Measurements from ENCODE around the gene TXLNB. TPM values are rescaled to one million over a fixed set of nuclear protein-coding genes. Genes with fewer than 3 reads are reported as not detected.
A peak's percentile ranks its signal among the peaks of the same experiment; 100 is the strongest.
"Not testable (repeated sequence)": the region's sequence is repeated elsewhere in the genome, so short reads cannot be mapped to it uniquely, and the experiment has no call there.

Gene TXLNB
- total RNA-seq, 6 experiments from 2014 or later, result 0.07 TPM; not detected in 5

GRCh38 chr6:139219271-139219729, 72.5 kb downstream of the TXLNB start:
- Mint-ChIP-seq H3K36me3 (ENCODE audit: low read depth) (no peaks in the 10 kb centered on the region), H3K4me1 (ENCODE audit: low read depth) (peaks cover 8% of the 10 kb centered on the region), H3K9me3 (no peaks in the 10 kb centered on the region), H3K27me3 (ENCODE audit: insufficient read depth) (no peaks in the 10 kb centered on the region), H3K4me3 (peak overlapping the region; percentile 54), H3K27ac (peak overlapping the region; percentile 72)
- peak; percentile 83 for TF ChIP-seq CTCF (IDR thresholded peaks at IDR 0.05)
- DNase-seq, result peak; percentile 89

GRCh38 chr6:139212460-139212859, 79.3 kb downstream of the TXLNB start:
- not testable (repeated sequence) for H3K4me1 Mint-ChIP-seq (ENCODE audit: low read depth); DNase-seq; H3K27me3 Mint-ChIP-seq (ENCODE audit: insufficient read depth); H3K4me3 Mint-ChIP-seq; H3K36me3 Mint-ChIP-seq (ENCODE audit: low read depth); H3K27ac Mint-ChIP-seq
- peaks cover 23% of the 10 kb centered on the region for H3K9me3 Mint-ChIP-seq

GRCh38 chr6:139210766-139211165, 81.0 kb downstream of the TXLNB start:
- DNase-seq; H3K4me1 Mint-ChIP-seq (ENCODE audit: low read depth); H3K27me3 Mint-ChIP-seq (ENCODE audit: insufficient read depth); H3K4me3 Mint-ChIP-seq; H3K27ac Mint-ChIP-seq: not testable (repeated sequence)
- H3K36me3 Mint-ChIP-seq (ENCODE audit: low read depth), result peaks cover 16% of the 10 kb centered on the region
- peaks cover 28% of the 10 kb centered on the region for H3K9me3 Mint-ChIP-seq

GRCh38 chr6:139205843-139206242, 86.0 kb downstream of the TXLNB start:
- DNase-seq, result no peak
- H3K4me1 Mint-ChIP-seq (ENCODE audit: low read depth), result no peaks in the 10 kb centered on the region; the same call in 1 of the 2 replicates
- H3K9me3 Mint-ChIP-seq, result peaks cover 28% of the 10 kb centered on the region

GRCh38 chr6:139204978-139205377, 86.8 kb downstream of the TXLNB start:
- H3K4me3 Mint-ChIP-seq, result no peak overlapping the region
- no peak overlapping the region for H3K27ac Mint-ChIP-seq
- H3K36me3 Mint-ChIP-seq (ENCODE audit: low read depth), result peaks cover 14% of the 10 kb centered on the region
- DNase-seq, result no peak
- peaks cover 23% of the 10 kb centered on the region for H3K9me3 Mint-ChIP-seq
- no peak for TF ChIP-seq CTCF (IDR thresholded peaks at IDR 0.05)
- no peaks in the 10 kb centered on the region; the same call in 1 of the 2 replicates for H3K4me1 Mint-ChIP-seq (ENCODE audit: low read depth)
- peaks cover 6% of the 10 kb centered on the region for H3K27me3 Mint-ChIP-seq (ENCODE audit: insufficient read depth)

More at GRCh38 chr6:139205843-139206242, 86.0 kb downstream of the TXLNB start:
- Mint-ChIP-seq H3K36me3 (ENCODE audit: low read depth) (peaks cover 21% of the 10 kb centered on the region), H3K4me3 (no peak overlapping the region), H3K27me3 (ENCODE audit: insufficient read depth) (peaks cover 4% of the 10 kb centered on the region; the same call in 1 of the 2 replicates), H3K27ac (no peak overlapping the region)
- no peak for TF ChIP-seq CTCF (IDR thresholded peaks at IDR 0.05)

GRCh38 chr6:139201378-139201777, 90.4 kb downstream of the TXLNB start:
- no peak for DNase-seq
- Mint-ChIP-seq H3K36me3 (ENCODE audit: low read depth) (peaks cover 10% of the 10 kb centered on the region), H3K27ac (no peak overlapping the region), H3K9me3 (peaks cover 11% of the 10 kb centered on the region), H3K4me3 (no peak overlapping the region), H3K27me3 (ENCODE audit: insufficient read depth) (peaks cover 8% of the 10 kb centered on the region), H3K4me1 (ENCODE audit: low read depth) (no peaks in the 10 kb centered on the region)
- no peak for TF ChIP-seq CTCF (IDR thresholded peaks at IDR 0.05)

All from HFFc6 (cell line).